Liver (tissue), 9 donors: ENCODE results near the gene HSD17B3. TPM values are rescaled to one million over a fixed set of nuclear protein-coding genes. Genes with fewer than 3 reads are reported as not detected.

ENCODE experiments used
- DNase-seq: peaks from one replicate; pipeline ENCODE4 v3.0.0-alpha.2; 2017; ENCODE audit warnings: low spot score
- H3K27ac ChIP-seq, 2 donors: one replicate each; pipeline ENCODE4 v1.7.0; 2013; ENCODE audit warnings: inconsistent platforms in 2 of 2, low read length in 2 of 2, control low read depth in 1 of 2, low read depth in 1 of 2, mild to moderate bottlenecking in 1 of 2
- H3K27me3 ChIP-seq, 4 donors: one replicate each; pipeline versions ENCODE4 v1.6.1 to v1.7.0; 2013; ENCODE audit warnings: low read length in 3 of 4, inconsistent platforms in 1 of 4, mild to moderate bottlenecking in 1 of 4, moderate library complexity in 1 of 4; ENCODE audit not compliant: control insufficient read depth in 4 of 4, insufficient read depth in 4 of 4
- H3K36me3 ChIP-seq, 4 donors: one replicate each; pipeline versions ENCODE4 v1.6.1 to v1.7.0; 2013; ENCODE audit warnings: low read length in 3 of 4, mild to moderate bottlenecking in 3 of 4, low read depth in 1 of 4, moderate library complexity in 1 of 4; ENCODE audit not compliant: control insufficient read depth in 4 of 4, insufficient read depth in 3 of 4
- H3K4me1 ChIP-seq, 4 donors: one replicate each; pipeline versions ENCODE4 v1.6.1 to v1.7.0; 2013; ENCODE audit warnings: low read length in 3 of 4, mild to moderate bottlenecking in 3 of 4, moderate library complexity in 1 of 4; ENCODE audit not compliant: control insufficient read depth in 4 of 4, insufficient read depth in 4 of 4
- H3K4me3 ChIP-seq, 3 donors: one replicate each; pipeline versions ENCODE4 v1.6.1 to v1.7.0; 2013; ENCODE audit warnings: low read length in 3 of 3, control low read depth in 1 of 3, low read depth in 1 of 3, mild to moderate bottlenecking in 1 of 3
- H3K9ac ChIP-seq, 2 donors: one replicate each; pipeline ENCODE4 v1.7.0; 2013; ENCODE audit warnings: low read length in 2 of 2, mild to moderate bottlenecking in 2 of 2, moderate library complexity in 2 of 2, control low read depth in 1 of 2, low read depth in 1 of 2
- H3K9me3 ChIP-seq, 4 donors: one replicate each; pipeline versions ENCODE4 v1.6.1 to v1.7.0; 2013; ENCODE audit warnings: low read length in 3 of 4; ENCODE audit not compliant: control insufficient read depth in 4 of 4
- EGR1 ChIP-seq, 2 donors: IDR thresholded peaks; 2 replicates each; pipeline ENCODE4 v1.6.1; 2016 to 2018; ENCODE audit warnings: antibody characterized with exemption in 2 of 2, low read depth in 2 of 2
- FOXA1 ChIP-seq: IDR thresholded peaks from 2 replicates; pipeline ENCODE4 v1.6.1; 2016; ENCODE audit warnings: antibody characterized with exemption
- FOXA2 ChIP-seq: IDR thresholded peaks from 2 replicates; pipeline ENCODE4 v1.6.1; 2016; ENCODE audit warnings: antibody characterized with exemption
- GABPA ChIP-seq, 2 donors: IDR thresholded peaks in 1 of 2; conservative IDR thresholded peaks in 1 of 2; 2 replicates each; pipeline ENCODE4 v1.6.1; 2016; ENCODE audit warnings: antibody characterized with exemption in 2 of 2, mild to moderate bottlenecking in 1 of 2, moderate library complexity in 1 of 2
- HNF4A ChIP-seq, 2 donors: conservative IDR thresholded peaks; 2 replicates each; pipeline ENCODE4 v1.6.1; 2016; ENCODE audit warnings: antibody characterized with exemption in 2 of 2, mild to moderate bottlenecking in 2 of 2
- HNF4G ChIP-seq: IDR thresholded peaks from 2 replicates; pipeline ENCODE4 v1.6.1; 2016; ENCODE audit warnings: antibody characterized with exemption
- JUND ChIP-seq, 2 donors: IDR thresholded peaks; 2 replicates each; pipeline ENCODE4 v1.6.1; 2016; ENCODE audit warnings: antibody characterized with exemption in 2 of 2
- MAX ChIP-seq: IDR thresholded peaks from 2 replicates; pipeline ENCODE4 v1.6.1; 2016; ENCODE audit warnings: antibody characterized with exemption
- NR2F2 ChIP-seq: IDR thresholded peaks from 2 replicates; pipeline ENCODE4 v1.6.1; 2016; ENCODE audit warnings: antibody characterized with exemption
- RAD21 ChIP-seq, 2 donors: IDR thresholded peaks; 2 replicates each; pipeline ENCODE4 v1.6.1; 2016; ENCODE audit warnings: antibody characterized with exemption in 2 of 2, mild to moderate bottlenecking in 2 of 2
- REST ChIP-seq: IDR thresholded peaks from 2 replicates; pipeline ENCODE4 v1.6.1; 2016; ENCODE audit warnings: antibody characterized with exemption, mild to moderate bottlenecking
- RXRA ChIP-seq, 2 donors: IDR thresholded peaks; 2 replicates each; pipeline ENCODE4 v1.6.1; 2017 to 2018; ENCODE audit warnings: antibody characterized with exemption in 2 of 2, mild to moderate bottlenecking in 1 of 2
- SP1 ChIP-seq: IDR thresholded peaks from 2 replicates; pipeline ENCODE4 v1.6.1; 2018; ENCODE audit warnings: antibody characterized with exemption, mild to moderate bottlenecking
- TAF1 ChIP-seq: conservative IDR thresholded peaks from 2 replicates; pipeline ENCODE4 v1.6.1; 2016; ENCODE audit warnings: antibody characterized with exemption, mild to moderate bottlenecking
- YY1 ChIP-seq: IDR thresholded peaks from 2 replicates; pipeline ENCODE4 v1.6.1; 2016; ENCODE audit warnings: antibody characterized with exemption, mild to moderate bottlenecking
- WGBS: extraction: QIAGEN DNeasy Blood & Tissue Kit; methylation state at CpG from one replicate; pipeline ENCODE4 v1.1.7; 2013; 5-methylcytosine and 5-hydroxymethylcytosine counted together
- polyA plus RNA-seq, 2 donors: library from polyadenylated mRNA; stranded (reverse) in 1 of 2; unstranded in 1 of 2; fragments of 200-250 nt in 1 of 2; fragments of >200 nt in 1 of 2; fragmentation: Nextera tagmentation in 1 of 2; extraction: Ambion mirVana in 1 of 2; gene quantifications; one replicate each; pipeline versions ENCODE4 v1.2.1 to v1.2.3, GENCODE V29; 2013 to 2015
- total RNA-seq, 2 donors: library from RNA; depleted of rRNA; stranded (reverse); fragments of >200 nt; gene quantifications; one replicate each; pipeline ENCODE4 v1.2.3, GENCODE V29; 2014
- TF ChIP-seq, protein P1 (sequence below): IDR thresholded peaks from 2 replicates; pipeline ENCODE4 v1.6.1; 2016; ENCODE audit warnings: antibody characterized with exemption
- TF ChIP-seq, protein P2 (sequence below): fragments of 150-350 bp; IDR thresholded peaks from 2 replicates; pipeline ENCODE4 v1.5.1; 2017; ENCODE audit warnings: improper control_type of control experiment, low read depth, low read length; ENCODE audit not compliant: missing input control
- TF ChIP-seq, protein P3 (sequence below): IDR thresholded peaks from 2 replicates; pipeline ENCODE4 v1.6.1; 2016; ENCODE audit warnings: antibody characterized with exemption
- donor health status: healthy.
- donor health status: healthy.
- donor health status: healthy.
- donor health status: healthy.
- donor health status: healthy.

Gene HSD17B3
- total and polyA plus RNA-seq, 4 donors = 0.75 to 1.6 (median 0.96) TPM

GRCh38 chr9:96279932-96280331 lies 22.0 kb downstream of the HSD17B3 start (continued):
- TF ChIP-seq, protein P1, sequence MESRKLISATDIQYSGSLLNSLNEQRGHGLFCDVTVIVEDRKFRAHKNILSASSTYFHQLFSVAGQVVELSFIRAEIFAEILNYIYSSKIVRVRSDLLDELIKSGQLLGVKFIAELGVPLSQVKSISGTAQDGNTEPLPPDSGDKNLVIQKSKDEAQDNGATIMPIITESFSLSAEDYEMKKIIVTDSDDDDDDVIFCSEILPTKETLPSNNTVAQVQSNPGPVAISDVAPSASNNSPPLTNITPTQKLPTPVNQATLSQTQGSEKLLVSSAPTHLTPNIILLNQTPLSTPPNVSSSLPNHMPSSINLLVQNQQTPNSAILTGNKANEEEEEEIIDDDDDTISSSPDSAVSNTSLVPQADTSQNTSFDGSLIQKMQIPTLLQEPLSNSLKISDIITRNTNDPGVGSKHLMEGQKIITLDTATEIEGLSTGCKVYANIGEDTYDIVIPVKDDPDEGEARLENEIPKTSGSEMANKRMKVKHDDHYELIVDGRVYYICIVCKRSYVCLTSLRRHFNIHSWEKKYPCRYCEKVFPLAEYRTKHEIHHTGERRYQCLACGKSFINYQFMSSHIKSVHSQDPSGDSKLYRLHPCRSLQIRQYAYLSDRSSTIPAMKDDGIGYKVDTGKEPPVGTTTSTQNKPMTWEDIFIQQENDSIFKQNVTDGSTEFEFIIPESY = no peak
- TF ChIP-seq TAF1 (no peak), SP1 (no peak), YY1 (no peak), EGR1 (IDR thresholded peaks at IDR 0.05; ENCODE audit: low read depth in 2 of 2) (no peak), FOXA1 (no peak), JUND (IDR thresholded peaks at IDR 0.05) (no peak), RXRA (IDR thresholded peaks at IDR 0.05) (no peak)

DNA sequence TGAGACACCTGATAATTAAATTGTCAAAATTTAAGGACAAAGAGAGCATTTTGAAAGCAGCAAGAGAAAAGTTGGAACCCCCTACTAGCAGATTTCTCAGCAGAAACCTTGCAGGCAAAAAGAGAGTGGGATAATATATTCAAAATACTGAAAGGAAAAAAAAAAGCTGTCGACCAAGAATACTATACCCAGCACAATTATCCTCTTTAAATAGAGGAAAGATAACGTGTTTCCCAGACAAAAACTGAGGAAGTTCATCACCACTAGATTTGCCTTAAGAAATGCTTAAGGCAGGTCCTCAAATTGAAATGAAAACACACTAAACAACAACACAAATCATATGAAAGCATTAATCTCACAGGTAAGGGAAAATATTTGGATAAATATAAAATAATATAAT lies 27.0 kb downstream of the HSD17B3 start:
- Histone ChIP-seq H3K9ac (no peak overlapping the region), H3K27me3 (no peaks in the 10 kb centered on the region), H3K27ac (no peak overlapping the region), H3K36me3 (peaks cover 0 to 6% (median 0%) of the 10 kb centered on the region in 4 donors), H3K4me3 (no peak overlapping the region), H3K9me3 (peaks cover 0 to 8% (median 4%) of the 10 kb centered on the region in 4 donors), H3K4me1 (no peaks in the 10 kb centered on the region)
- WGBS = 80% methylated on average over 2 of the region's 2 CpGs
- DNase-seq = no peak
- no peak for TF ChIP-seq TAF1
- no peak for TF ChIP-seq GABPA (IDR thresholded peaks at IDR 0.05 in 1 of 2, conservative IDR thresholded peaks at IDR 0.05 in 1 of 2)
- no peak for TF ChIP-seq EGR1 (IDR thresholded peaks at IDR 0.05; ENCODE audit: low read depth in 2 of 2)
- TF ChIP-seq JUND (IDR thresholded peaks at IDR 0.05) = no peak
- TF ChIP-seq NR2F2 = no peak

DNA sequence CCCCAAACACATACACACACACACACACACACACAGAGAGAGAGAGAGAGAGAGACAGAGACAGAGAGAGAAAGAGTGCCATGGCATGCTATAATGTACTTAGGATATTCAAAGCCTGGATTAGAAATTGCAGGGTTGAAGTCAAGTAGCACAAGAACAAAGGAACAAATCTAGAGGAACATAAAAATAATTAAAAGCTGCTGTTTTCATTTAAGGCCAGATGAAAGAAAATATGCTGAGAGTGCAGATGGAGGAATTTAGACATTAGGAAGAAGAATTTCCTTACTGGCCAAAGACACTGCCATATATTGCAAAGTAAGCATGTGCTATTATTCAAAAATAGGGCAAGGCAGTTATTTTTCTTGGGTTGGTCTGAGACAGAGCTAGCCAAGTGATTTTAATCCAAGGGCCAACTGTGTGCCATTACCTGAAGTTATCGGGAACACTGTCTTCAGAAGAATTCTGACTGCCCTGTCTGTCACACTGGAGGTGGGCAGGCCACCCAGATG lies 31.7 kb downstream of the HSD17B3 start:
- Histone ChIP-seq H3K27me3 (no peaks in the 10 kb centered on the region), H3K4me3 (no peak overlapping the region), H3K9me3 (peaks cover 0 to 8% (median 4%) of the 10 kb centered on the region in 4 donors), H3K9ac (no peak overlapping the region), H3K4me1 (no peaks in the 10 kb centered on the region), H3K36me3 (peaks cover 0 to 6% (median 0%) of the 10 kb centered on the region in 4 donors), H3K27ac (no peak overlapping the region)
- DNase-seq = no peak
- TF ChIP-seq YY1 (no peak), MAX (no peak), EGR1 (IDR thresholded peaks at IDR 0.05; ENCODE audit: low read depth in 2 of 2) (no peak), GABPA (IDR thresholded peaks at IDR 0.05 in 1 of 2, conservative IDR thresholded peaks at IDR 0.05 in 1 of 2) (no peak), TAF1 (no peak), FOXA1 (no peak), JUND (IDR thresholded peaks at IDR 0.05) (no peak), RXRA (IDR thresholded peaks at IDR 0.05) (no peak), FOXA2 (no peak), NR2F2 (no peak), RAD21 (IDR thresholded peaks at IDR 0.05) (no peak), HNF4A (conservative IDR thresholded peaks at IDR 0.05) (no peak), SP1 (no peak), REST (no peak), HNF4G (no peak)
- TF ChIP-seq, protein P2, sequence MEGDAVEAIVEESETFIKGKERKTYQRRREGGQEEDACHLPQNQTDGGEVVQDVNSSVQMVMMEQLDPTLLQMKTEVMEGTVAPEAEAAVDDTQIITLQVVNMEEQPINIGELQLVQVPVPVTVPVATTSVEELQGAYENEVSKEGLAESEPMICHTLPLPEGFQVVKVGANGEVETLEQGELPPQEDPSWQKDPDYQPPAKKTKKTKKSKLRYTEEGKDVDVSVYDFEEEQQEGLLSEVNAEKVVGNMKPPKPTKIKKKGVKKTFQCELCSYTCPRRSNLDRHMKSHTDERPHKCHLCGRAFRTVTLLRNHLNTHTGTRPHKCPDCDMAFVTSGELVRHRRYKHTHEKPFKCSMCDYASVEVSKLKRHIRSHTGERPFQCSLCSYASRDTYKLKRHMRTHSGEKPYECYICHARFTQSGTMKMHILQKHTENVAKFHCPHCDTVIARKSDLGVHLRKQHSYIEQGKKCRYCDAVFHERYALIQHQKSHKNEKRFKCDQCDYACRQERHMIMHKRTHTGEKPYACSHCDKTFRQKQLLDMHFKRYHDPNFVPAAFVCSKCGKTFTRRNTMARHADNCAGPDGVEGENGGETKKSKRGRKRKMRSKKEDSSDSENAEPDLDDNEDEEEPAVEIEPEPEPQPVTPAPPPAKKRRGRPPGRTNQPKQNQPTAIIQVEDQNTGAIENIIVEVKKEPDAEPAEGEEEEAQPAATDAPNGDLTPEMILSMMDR = no peak
- TF ChIP-seq, protein P3, sequence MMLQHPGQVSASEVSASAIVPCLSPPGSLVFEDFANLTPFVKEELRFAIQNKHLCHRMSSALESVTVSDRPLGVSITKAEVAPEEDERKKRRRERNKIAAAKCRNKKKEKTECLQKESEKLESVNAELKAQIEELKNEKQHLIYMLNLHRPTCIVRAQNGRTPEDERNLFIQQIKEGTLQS = no peak
- TF ChIP-seq, protein P1 = no peak
- 97% methylated on average over 1 of the region's 1 CpG for WGBS
